NCI-H82 treated with DMSO at 0.1 percent for 48 hours (cell line): ENCODE results near the gene MPP7.
A peak's percentile ranks its signal among the peaks of the same experiment; 100 is the strongest.

Experiments used
- DNase-seq: peaks from one replicate; lab custom pipeline; 2025; ENCODE audit not compliant: unreplicated experiment; lab: John Stamatoyannopoulos, UW

MPP7 gene

DNA sequence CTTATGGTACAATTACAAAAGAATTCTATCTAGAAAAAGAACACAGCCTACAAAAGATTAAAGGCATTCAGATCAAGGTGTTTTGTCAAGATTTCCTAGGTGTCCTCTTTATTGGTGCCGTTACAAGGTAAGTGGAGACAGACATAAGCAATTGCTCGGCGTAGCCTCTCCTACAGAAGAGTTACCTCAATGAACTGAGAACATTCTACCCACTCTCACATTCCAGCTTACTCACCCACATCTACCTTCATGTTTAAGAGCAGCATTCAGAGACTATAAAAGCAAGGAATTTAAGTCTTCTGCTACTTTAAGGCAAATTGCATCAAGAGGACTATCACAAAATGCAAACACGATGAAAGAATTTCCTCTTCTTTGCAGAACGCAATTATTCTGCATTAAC is 29.5 kb downstream of the MPP7 start:
- DNase-seq = no peak

DNA sequence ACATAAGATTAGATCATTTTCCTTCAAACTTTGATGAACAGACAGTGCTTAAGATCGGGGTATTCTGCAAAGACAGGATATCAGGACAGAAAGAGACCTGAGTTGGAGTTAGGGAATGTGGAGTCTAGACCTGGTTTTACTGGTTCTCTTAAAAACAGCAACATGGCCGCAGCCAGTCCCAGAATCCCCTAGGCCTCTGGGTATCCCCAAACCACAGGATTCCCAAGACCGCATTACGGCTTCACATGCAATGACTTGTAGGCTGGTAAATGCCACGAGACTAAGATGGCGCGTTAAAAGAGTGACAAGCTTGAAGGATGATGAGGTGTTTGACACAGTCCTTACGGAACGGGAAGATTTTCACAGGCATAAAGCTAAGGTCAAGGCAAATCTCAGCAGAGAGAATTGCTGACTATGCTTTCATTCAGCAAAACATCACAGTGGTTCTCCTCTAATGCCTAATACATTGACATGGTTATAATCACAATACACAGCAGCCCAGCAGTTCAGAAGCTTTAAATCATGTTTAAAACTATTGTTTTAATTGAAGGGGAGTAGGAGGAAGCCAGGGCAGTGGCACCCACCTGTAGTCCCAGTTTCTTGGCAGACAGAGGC is 32.9 kb downstream of the MPP7 start:
- DNase-seq = no peak

GRCh38 chr10:28266449-28267224 is 36.2 kb downstream of the MPP7 start:
- peak; percentile 87 for DNase-seq

- no peak for DNase-seq
Observed at GRCh38 chr10:28263136-28263857, 39.6 kb downstream of the MPP7 start.

DNA sequence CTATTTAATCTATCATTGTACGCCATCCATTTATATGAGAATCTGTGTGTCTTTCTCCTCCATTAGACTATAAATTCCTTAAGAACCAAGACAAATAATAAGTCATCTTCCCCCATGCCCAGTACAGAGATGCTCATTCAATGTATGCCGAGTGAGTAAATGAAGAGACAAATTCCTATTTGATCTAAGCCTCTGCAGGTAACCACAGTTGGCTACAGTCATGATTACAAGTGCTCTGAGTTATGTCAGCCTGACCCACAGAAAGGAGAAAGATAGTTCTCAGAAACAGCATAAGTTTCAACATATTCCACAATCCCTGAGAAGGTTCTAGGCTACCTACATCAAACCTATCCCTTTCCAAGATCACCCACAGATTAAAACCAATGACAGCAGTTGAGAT is 46.1 kb downstream of the MPP7 start:
- no peak for DNase-seq

GRCh38 chr10:28254290-28254985 is 48.4 kb downstream of the MPP7 start:
- no peak for DNase-seq

- no peak for DNase-seq
Observed at GRCh38 chr10:28253169-28253785, 49.6 kb downstream of the MPP7 start.
